H1 (cell line): ENCODE data around the gene MVK. TPM values are rescaled to one million over a fixed set of nuclear protein-coding genes. Genes with fewer than 3 reads are reported as not detected.

ENCODE experiments used
- CTCF ChIA-PET: fragments of 300-600 bp; sonication (Branson Sonifier 250); formaldehyde crosslinking; loops from one replicate; lab custom pipeline; 2021; ENCODE audit not compliant: partially characterized antibody; lab: Charles Lee
- POLR2A ChIA-PET: fragments of 300-600 bp; sonication (Branson Sonifier 250); formaldehyde crosslinking; loops from one replicate; lab custom pipeline; 2021; ENCODE audit warnings: inconsistent platforms; ENCODE audit not compliant: partially characterized antibody; lab: Charles Lee
- DNase-seq, 2 experiments: peaks; one replicate each; pipeline versions ENCODE4 v3.0.0 to v3.0.0-alpha.2; 2010 to 2022; ENCODE audit warnings: low spot score in 2 of 2, low read depth in 1 of 2, mixed read lengths in 1 of 2
- FAIRE-seq: peaks from 2 replicates; lab custom pipeline; 2011; peaks lifted over from hg19 to GRCh38; lab: Jason Lieb, UNC
- H2AFZ ChIP-seq: 2 replicates; pipeline ENCODE4 v1.8.1; 2012; ENCODE audit warnings: low read length, inconsistent platforms
- H2AK5ac ChIP-seq: 2 replicates; pipeline ENCODE4 v1.6.1; 2013; ENCODE audit warnings: low read depth, low read length
- H2BK120ac ChIP-seq: replicated peaks from 2 replicates; pipeline ENCODE3; 2013; ENCODE audit warnings: low read depth, low read length, inconsistent platforms
- H2BK12ac ChIP-seq: 2 replicates; pipeline ENCODE4 v1.6.1; 2013; ENCODE audit warnings: low read depth, low read length
- H2BK15ac ChIP-seq: 2 replicates; pipeline ENCODE4 v1.6.1; 2013; ENCODE audit warnings: low read length
- H2BK20ac ChIP-seq: 2 replicates; pipeline ENCODE4 v1.6.1; 2013; ENCODE audit warnings: low read length
- H2BK5ac ChIP-seq: 2 replicates; pipeline ENCODE4 v1.6.1; 2013; ENCODE audit warnings: low read depth, low read length
- H3K14ac ChIP-seq: 2 replicates; pipeline ENCODE4 v1.6.1; 2013; ENCODE audit warnings: inconsistent platforms; ENCODE audit not compliant: insufficient read length
- H3K18ac ChIP-seq: 2 replicates; pipeline ENCODE4 v1.6.1; 2013; ENCODE audit warnings: low read length; ENCODE audit errors: extremely low read depth
- H3K23ac ChIP-seq: 2 replicates; pipeline ENCODE4 v1.6.1; 2013; ENCODE audit warnings: inconsistent platforms; ENCODE audit not compliant: insufficient read length
- H3K23me2 ChIP-seq: 2 replicates; pipeline ENCODE4 v1.6.1; 2013; ENCODE audit warnings: low read depth, low read length
- H3K27ac ChIP-seq: 2 replicates; pipeline ENCODE4 v1.6.1; 2011; ENCODE audit warnings: low read depth, low read length, inconsistent platforms
- H3K27me3 ChIP-seq, 4 experiments: replicated peaks in 1 of 4; 1 replicate in 1 of 4; 2 replicates in 3 of 4; pipeline versions ENCODE4 v1.6.1 to v1.8.1; 2011 to 2013; ENCODE audit warnings: low read length in 3 of 4, mild to moderate bottlenecking in 3 of 4, inconsistent platforms in 2 of 4, mixed read lengths in 2 of 4, moderate library complexity in 1 of 4; ENCODE audit not compliant: control insufficient read depth in 3 of 4, insufficient read depth in 3 of 4; ENCODE audit errors: extremely low read depth in 1 of 4
- H3K36me3 ChIP-seq, 4 experiments: 2 replicates each; pipeline versions ENCODE4 v1.6.1 to v1.8.1; 2011 to 2013; ENCODE audit warnings: mild to moderate bottlenecking in 4 of 4, low read length in 3 of 4, moderate library complexity in 2 of 4, control low read depth in 1 of 4, inconsistent platforms in 1 of 4; ENCODE audit not compliant: insufficient read depth in 4 of 4, control insufficient read depth in 2 of 4
- H3K4ac ChIP-seq: replicated peaks from 2 replicates; pipeline ENCODE3; 2013; ENCODE audit warnings: low read length, low read depth, mixed read lengths, inconsistent platforms; ENCODE audit not compliant: insufficient read length
- H3K4me1 ChIP-seq, 4 experiments: replicated peaks in 1 of 4; 1 replicate in 1 of 4; 2 replicates in 3 of 4; pipeline versions ENCODE4 v1.6.1 to v1.8.1; 2011 to 2013; ENCODE audit warnings: low read length in 3 of 4, inconsistent platforms in 2 of 4, mixed read lengths in 1 of 4; ENCODE audit not compliant: insufficient read depth in 4 of 4, control insufficient read depth in 3 of 4
- H3K4me2 ChIP-seq, 2 experiments: 2 replicates each; pipeline versions ENCODE4 v1.6.1 to v1.8.1; 2011 to 2013; ENCODE audit warnings: low read depth in 2 of 2, low read length in 2 of 2, control low read depth in 1 of 2, inconsistent platforms in 1 of 2, mild to moderate bottlenecking in 1 of 2; ENCODE audit not compliant: insufficient read depth in 1 of 2
- H3K4me3 ChIP-seq, 4 experiments: fragments of 200-600, 300-600 bp in 1 of 4; sonication (generic), shearing (Covaris generic), sonication (Bioruptor Twin) in 1 of 4; 2 replicates each; pipeline versions ENCODE4 v1.5.1 to v1.8.1; 2011 to 2016; ENCODE audit warnings: low read length in 4 of 4, low read depth in 3 of 4, control low read depth in 2 of 4, inconsistent platforms in 2 of 4, mild to moderate bottlenecking in 2 of 4, mixed read lengths in 1 of 4, moderate library complexity in 1 of 4; ENCODE audit not compliant: insufficient read depth in 2 of 4; ENCODE audit errors: extremely low read depth in 1 of 4
- H3K56ac ChIP-seq: replicated peaks from 2 replicates; pipeline ENCODE3; 2013; ENCODE audit warnings: low read depth, mild to moderate bottlenecking, mixed read lengths, low read length, inconsistent platforms; ENCODE audit not compliant: insufficient read length
- H3K79me1 ChIP-seq: 2 replicates; pipeline ENCODE4 v1.6.1; 2013; ENCODE audit warnings: low read depth, low read length, control low read depth
- H3K79me2 ChIP-seq, 2 experiments: 2 replicates each; pipeline versions ENCODE4 v1.6.1 to v1.8.1; 2012 to 2013; ENCODE audit warnings: low read length in 2 of 2, mild to moderate bottlenecking in 2 of 2, inconsistent platforms in 1 of 2; ENCODE audit not compliant: insufficient read depth in 2 of 2, control insufficient read depth in 1 of 2
- H3K9ac ChIP-seq, 4 experiments: replicated peaks in 1 of 4; 1 replicate in 1 of 4; 2 replicates in 3 of 4; pipeline versions ENCODE4 v1.6.1 to v1.8.1; 2011 to 2013; ENCODE audit warnings: low read depth in 3 of 4, low read length in 3 of 4, control low read depth in 2 of 4, mild to moderate bottlenecking in 2 of 4, moderate library complexity in 2 of 4, inconsistent platforms in 1 of 4; ENCODE audit errors: extremely low read depth in 1 of 4
- H3K9me3 ChIP-seq, 2 experiments: 2 replicates each; pipeline versions ENCODE4 v1.6.1 to v1.8.1; 2012 to 2013; ENCODE audit warnings: mild to moderate bottlenecking in 2 of 2, moderate library complexity in 2 of 2, control low read depth in 1 of 2, inconsistent platforms in 1 of 2, low read depth in 1 of 2, low read length in 1 of 2, mixed read lengths in 1 of 2; ENCODE audit not compliant: insufficient read depth in 2 of 2
- H4K20me1 ChIP-seq, 2 experiments: replicated peaks in 1 of 2; 2 replicates each; pipeline versions ENCODE3 to v1.8.1; 2011 to 2013; ENCODE audit warnings: inconsistent platforms in 2 of 2, low read length in 2 of 2, mild to moderate bottlenecking in 1 of 2; ENCODE audit not compliant: insufficient read depth in 2 of 2, control insufficient read depth in 1 of 2
- H4K5ac ChIP-seq: 2 replicates; pipeline ENCODE4 v1.6.1; 2013; ENCODE audit warnings: low read length, low read depth, mixed read lengths, inconsistent platforms; ENCODE audit not compliant: insufficient read length
- H4K8ac ChIP-seq: 2 replicates; pipeline ENCODE4 v1.8.0; 2013; ENCODE audit warnings: mild to moderate bottlenecking, moderate library complexity, low read length, inconsistent platforms; ENCODE audit not compliant: insufficient read depth; ENCODE audit errors: extremely low read depth
- H4K91ac ChIP-seq: replicated peaks from 2 replicates; pipeline ENCODE3; 2013; ENCODE audit warnings: low read length, mixed read lengths, inconsistent platforms; ENCODE audit not compliant: insufficient read length
- BRCA1 ChIP-seq: IDR thresholded peaks from 2 replicates; pipeline ENCODE4 v1.6.1; 2012; ENCODE audit warnings: low read depth, low read length, improper control_type of control experiment
- CBX5 ChIP-seq: fragments of 300-800, 300-1000 bp; sonication (generic); IDR thresholded peaks from 2 replicates; pipeline ENCODE4 v1.7.1; 2016; ENCODE audit warnings: antibody characterized with exemption, low read length, low read depth
- FOSL1 ChIP-seq: IDR thresholded peaks from 2 replicates; pipeline ENCODE4 v1.6.1; 2011; ENCODE audit warnings: mild to moderate bottlenecking, low read depth, low read length, moderate library complexity; ENCODE audit not compliant: insufficient read depth
- KDM1A ChIP-seq: fragments of 200-600, 300-600 bp; sonication (generic); IDR thresholded peaks from 2 replicates; pipeline ENCODE4 v1.7.1; 2016; ENCODE audit warnings: mild to moderate bottlenecking, low read length, borderline replicate concordance
- PHF8 ChIP-seq: fragments of 200-600 bp; sonication (generic); conservative IDR thresholded peaks from 2 replicates; pipeline ENCODE4 v1.7.1; 2012; ENCODE audit warnings: low read depth, mild to moderate bottlenecking, inconsistent platforms, low read length, moderate library complexity
- POLR2A ChIP-seq, 2 experiments: IDR thresholded peaks; 1 replicate in 1 of 2; 2 replicates in 1 of 2; pipeline ENCODE4 v1.6.1; 2011; ENCODE audit warnings: low read depth in 2 of 2, low read length in 2 of 2, mild to moderate bottlenecking in 2 of 2; ENCODE audit errors: control extremely low read depth in 1 of 2
- POLR2AphosphoS5 ChIP-seq: IDR thresholded peaks from 2 replicates; pipeline ENCODE4 v1.6.1; 2011; ENCODE audit warnings: low read depth, low read length
- SP1 ChIP-seq: IDR thresholded peaks from 2 replicates; pipeline ENCODE4 v1.6.1; 2011; ENCODE audit warnings: low read depth, low read length
- TCF12 ChIP-seq: IDR thresholded peaks from 2 replicates; pipeline ENCODE4 v1.6.1; 2011; ENCODE audit warnings: low read depth, mild to moderate bottlenecking, low read length
- ZNF274 ChIP-seq: IDR thresholded peaks from 2 replicates; pipeline ENCODE4 v1.7.0; 2012; ENCODE audit warnings: low read length, borderline replicate concordance; ENCODE audit errors: extremely low read depth
- WGBS, 2 experiments: shearing (Covaris generic) in 1 of 2; methylation state at CpG; one replicate each; pipeline versions ENCODE4 v1.1.6 to v1.1.7; 2013 to 2015; ENCODE audit warnings: low lambda C conversion rate in 2 of 2, mixed read lengths in 2 of 2, inconsistent platforms in 1 of 2, low coverage in 1 of 2, missing lambda C conversion rate in 1 of 2; ENCODE audit not compliant: insufficient replicate concordance in 2 of 2, insufficient coverage in 1 of 2, insufficient read length in 1 of 2; ENCODE audit errors: extremely low coverage in 1 of 2, missing lambda C conversion rate in 1 of 2; 5-methylcytosine and 5-hydroxymethylcytosine counted together
- polyA plus RNA-seq, 7 experiments: library from polyadenylated mRNA; depleted of rRNA in 3 of 7; stranded (reverse) in 5 of 7; unstranded in 2 of 7; fragments of >200 nt in 5 of 7; fragments of 200-250 nt in 2 of 7; gene quantifications; 1 replicate in 5 of 7; 2 replicates in 1 of 7; 4 replicates in 1 of 7; pipeline versions ENCODE4 v1.2.1 to v1.2.3, GENCODE V29; 2011 to 2013; ENCODE audit warnings: missing spikeins in 2 of 7, mixed read lengths in 2 of 7
- total RNA-seq: library from RNA; stranded (reverse); fragmentation: NEBNext Ultra II Directional; extraction: Animal tissue kit (Norgen Biotek cat#: 25700); gene quantifications from 2 replicates; pipeline ENCODE4 v1.2.1, GENCODE V29; 2021
- TF ChIP-seq, protein P1 (sequence below): IDR thresholded peaks from 2 replicates; pipeline ENCODE4 v1.6.1; 2011; ENCODE audit warnings: low read length, improper control_type of control experiment

The MVK gene
- total and polyA plus RNA-seq, 2 of the 8 experiments (the other 6 are each of a cell fraction or from before 2014, with no cell fraction given), result 15.7 to 20.9 TPM

DNA sequence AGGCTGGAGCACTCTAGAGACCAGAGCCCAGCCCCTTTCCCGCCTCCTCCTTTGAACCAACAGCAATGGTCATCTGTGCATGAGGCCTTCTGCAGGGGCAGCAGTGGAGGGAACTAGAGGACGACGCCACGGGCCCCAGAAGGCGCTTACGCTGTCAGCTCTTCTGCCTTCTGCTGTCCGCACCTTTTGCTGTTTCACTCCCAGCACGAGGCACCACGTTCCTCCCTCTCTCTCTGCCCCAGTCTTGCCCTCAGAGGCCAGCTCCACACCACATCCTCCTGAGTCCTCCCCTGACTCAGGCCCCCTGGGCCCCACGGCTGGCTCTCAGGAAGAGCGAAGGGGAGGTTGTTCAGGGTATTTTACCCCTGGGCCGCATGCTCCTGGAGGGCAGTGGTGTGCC is 15.8 kb upstream of the MVK start:
- no peak overlapping the region for H3K4me3 ChIP-seq
- H2BK120ac ChIP-seq, result no peak overlapping the region
- H3K14ac ChIP-seq, result no peak overlapping the region
- no peak overlapping the region for H3K56ac ChIP-seq
- no peak overlapping the region for H3K9ac ChIP-seq
- H2BK20ac ChIP-seq, result no peak overlapping the region
- H3K79me2 ChIP-seq, result no peaks in the 10 kb centered on the region
- no peak overlapping the region for H2BK15ac ChIP-seq
- peaks cover 0 to 7% (median 0%) of the 10 kb centered on the region in 4 experiments; a peak in 3 of 8 replicates for H3K36me3 ChIP-seq
- POLR2A ChIA-PET, result interaction anchor here (0.7 kb wide), 1 partner anchor 10 kb away, joined by 3 read pairs; no protein-coding TSS in a partner anchor
- H4K5ac ChIP-seq, result no peak overlapping the region
- H3K23me2 ChIP-seq, result no peaks in the 10 kb centered on the region
- peaks cover 0 to 2% of the 10 kb centered on the region in 2 experiments for H4K20me1 ChIP-seq
- H3K27ac ChIP-seq, result no peak overlapping the region
- no peaks in the 10 kb centered on the region for H3K79me1 ChIP-seq
- H3K4me2 ChIP-seq, result no peak overlapping the region
- H2BK5ac ChIP-seq, result no peak overlapping the region
- FAIRE-seq (no peak), DNase-seq (no peak)
- peaks cover 0 to 4% (median 0%) of the 10 kb centered on the region in 4 experiments; a peak in 2 of 7 replicates for H3K4me1 ChIP-seq
- H2BK12ac ChIP-seq, result no peak overlapping the region
- no peaks in the 10 kb centered on the region for H3K9me3 ChIP-seq
- H3K4ac ChIP-seq, result no peak overlapping the region
- no peak overlapping the region for H4K91ac ChIP-seq
- no peak overlapping the region for H3K18ac ChIP-seq
- no peaks in the 10 kb centered on the region; a peak in 1 of 7 replicates for H3K27me3 ChIP-seq
- H4K8ac ChIP-seq, result no peak overlapping the region
- CTCF ChIA-PET, result interaction anchor here (0.8 to 0.9 kb wide), 2 partner anchors 96 to 125 kb away, joined by 3 to 4 read pairs; no protein-coding TSS in a partner anchor
- no peak overlapping the region for H2AK5ac ChIP-seq
- H3K23ac ChIP-seq, result no peak overlapping the region
- H2AFZ ChIP-seq, result no peak overlapping the region
- 94% methylated on average over 11 of the region's 12 CpGs; no CpG with 5 or more reads in 1 of the 2 experiments for WGBS, 2 experiments
- no peak for TF ChIP-seq POLR2AphosphoS5
- TF ChIP-seq CBX5, result no peak
- TF ChIP-seq, protein P1, sequence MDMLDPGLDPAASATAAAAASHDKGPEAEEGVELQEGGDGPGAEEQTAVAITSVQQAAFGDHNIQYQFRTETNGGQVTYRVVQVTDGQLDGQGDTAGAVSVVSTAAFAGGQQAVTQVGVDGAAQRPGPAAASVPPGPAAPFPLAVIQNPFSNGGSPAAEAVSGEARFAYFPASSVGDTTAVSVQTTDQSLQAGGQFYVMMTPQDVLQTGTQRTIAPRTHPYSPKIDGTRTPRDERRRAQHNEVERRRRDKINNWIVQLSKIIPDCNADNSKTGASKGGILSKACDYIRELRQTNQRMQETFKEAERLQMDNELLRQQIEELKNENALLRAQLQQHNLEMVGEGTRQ, result no peak
- no peak for TF ChIP-seq FOSL1
- TF ChIP-seq PHF8, result no peak
- TF ChIP-seq POLR2A (IDR thresholded peaks at IDR 0.05; ENCODE audit: control extremely low read depth in 1 of 2, low read depth in 2 of 2, low read length in 2 of 2), result no peak
- TF ChIP-seq ZNF274, result no peak
- no peak for TF ChIP-seq SP1
- no peak for TF ChIP-seq KDM1A
- TF ChIP-seq TCF12, result no peak
- TF ChIP-seq BRCA1, result no peak
